ENCODE results near the gene EPS8L3. TPM values are rescaled to one million over a fixed set of nuclear protein-coding genes. Genes with fewer than 3 reads are reported as not detected.
"Not testable (repeated sequence)": the region's sequence is repeated elsewhere in the genome, so short reads cannot be mapped to it uniquely, and the experiment has no call there.

The EPS8L3 gene
- total RNA-seq, 2 donors from 2014 or later, result 0.19 TPM; not detected in 1

DNA sequence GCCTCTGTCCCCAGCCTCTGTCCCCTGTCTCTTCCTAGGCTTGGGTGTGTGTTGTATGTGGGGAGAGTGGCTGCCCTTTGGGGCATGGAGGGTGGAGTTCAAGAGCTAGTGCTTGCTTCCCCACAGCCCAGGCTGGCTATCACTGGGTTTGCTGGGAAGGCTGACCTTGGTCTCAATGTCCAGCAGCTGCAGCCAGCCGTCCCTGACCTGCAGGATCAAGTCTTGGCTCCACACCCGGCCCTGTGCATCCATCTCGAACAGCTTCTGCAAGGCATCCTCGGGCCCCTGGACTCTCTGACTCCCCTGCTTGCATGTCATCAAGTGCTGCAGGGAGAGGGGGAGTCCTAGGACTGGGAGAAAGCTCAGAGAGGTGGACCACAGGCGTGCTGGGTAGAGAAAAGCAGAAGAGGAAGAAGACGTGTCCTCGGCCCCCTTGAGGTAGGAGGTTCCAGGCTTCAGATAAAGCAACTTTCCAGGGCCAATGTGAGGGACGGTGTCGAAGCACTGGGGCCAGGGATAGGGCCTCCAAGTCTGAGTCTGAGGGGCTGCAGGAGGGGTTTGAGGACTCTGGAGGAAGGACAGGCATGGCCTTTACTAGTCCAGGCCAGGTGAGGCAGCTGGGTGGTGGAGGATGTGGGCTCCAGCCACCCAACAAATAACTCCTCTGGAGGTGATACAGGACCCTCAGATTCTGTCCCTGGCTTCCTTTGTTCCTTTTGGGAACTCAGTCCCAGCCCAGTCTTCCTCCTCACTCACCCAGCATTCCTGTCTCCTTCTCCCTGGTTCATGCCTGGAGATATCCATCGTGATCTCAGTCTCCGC is 4.0 kb downstream of the EPS8L3 start:
- no peaks in the 10 kb centered on the region for H3K27me3 ChIP-seq
- DNase-seq (ENCODE audit: low spot score), result peak; percentile 49
- no peaks in the 10 kb centered on the region for H3K36me3 ChIP-seq
- no peak overlapping the region for H3K4me3 ChIP-seq
- no peaks in the 10 kb centered on the region for H3K9me3 ChIP-seq
- H3K27ac ChIP-seq, result no peak overlapping the region
- H3K4me1 ChIP-seq, result no peaks in the 10 kb centered on the region
- TF ChIP-seq, protein P1, sequence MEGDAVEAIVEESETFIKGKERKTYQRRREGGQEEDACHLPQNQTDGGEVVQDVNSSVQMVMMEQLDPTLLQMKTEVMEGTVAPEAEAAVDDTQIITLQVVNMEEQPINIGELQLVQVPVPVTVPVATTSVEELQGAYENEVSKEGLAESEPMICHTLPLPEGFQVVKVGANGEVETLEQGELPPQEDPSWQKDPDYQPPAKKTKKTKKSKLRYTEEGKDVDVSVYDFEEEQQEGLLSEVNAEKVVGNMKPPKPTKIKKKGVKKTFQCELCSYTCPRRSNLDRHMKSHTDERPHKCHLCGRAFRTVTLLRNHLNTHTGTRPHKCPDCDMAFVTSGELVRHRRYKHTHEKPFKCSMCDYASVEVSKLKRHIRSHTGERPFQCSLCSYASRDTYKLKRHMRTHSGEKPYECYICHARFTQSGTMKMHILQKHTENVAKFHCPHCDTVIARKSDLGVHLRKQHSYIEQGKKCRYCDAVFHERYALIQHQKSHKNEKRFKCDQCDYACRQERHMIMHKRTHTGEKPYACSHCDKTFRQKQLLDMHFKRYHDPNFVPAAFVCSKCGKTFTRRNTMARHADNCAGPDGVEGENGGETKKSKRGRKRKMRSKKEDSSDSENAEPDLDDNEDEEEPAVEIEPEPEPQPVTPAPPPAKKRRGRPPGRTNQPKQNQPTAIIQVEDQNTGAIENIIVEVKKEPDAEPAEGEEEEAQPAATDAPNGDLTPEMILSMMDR (IDR thresholded peaks at IDR 0.05), result no peak

DNA sequence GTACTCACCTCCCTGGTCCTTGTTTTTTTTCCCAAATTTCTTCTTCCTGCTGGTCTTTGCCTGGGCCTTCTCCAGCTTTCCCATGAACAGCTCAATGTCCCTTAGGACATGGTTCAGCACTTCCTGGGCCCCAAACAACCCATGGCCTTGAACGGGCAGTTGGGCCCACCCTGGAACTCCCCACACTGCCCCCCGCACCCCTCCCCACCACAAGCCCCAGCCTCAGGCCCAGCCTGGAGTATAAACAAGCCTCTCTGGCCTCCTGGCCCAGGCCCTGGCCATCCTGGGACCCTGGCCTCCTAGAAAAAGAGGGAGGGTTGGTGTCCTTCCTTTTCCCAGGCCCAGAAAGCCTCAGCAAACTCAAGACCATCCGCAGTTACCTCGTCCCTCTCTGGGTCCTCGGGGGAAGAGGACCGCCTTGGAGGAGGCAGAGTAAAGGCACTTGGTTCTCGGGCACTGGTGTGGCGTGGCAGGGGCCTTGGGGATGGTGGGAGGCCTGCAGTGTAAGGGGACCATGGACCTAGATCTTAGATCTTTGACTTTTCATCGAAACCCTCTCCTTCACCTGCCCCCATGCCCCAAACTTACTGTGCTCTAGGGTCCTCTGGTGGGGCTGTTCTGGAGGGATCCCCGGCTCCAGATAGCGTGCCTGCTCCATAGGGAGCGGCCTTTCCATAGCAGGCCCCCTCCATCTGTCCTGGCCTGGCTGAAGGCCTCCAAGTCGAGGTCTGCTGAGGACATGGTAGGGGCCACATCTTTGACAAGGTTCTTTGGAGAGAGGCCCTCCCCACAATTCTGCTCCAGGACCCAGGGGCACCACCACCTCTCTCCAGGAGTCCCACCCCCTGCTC is 5.6 kb downstream of the EPS8L3 start:
- H3K27me3 ChIP-seq, result no peaks in the 10 kb centered on the region
- DNase-seq (ENCODE audit: low spot score), result peak; percentile 36
- no peaks in the 10 kb centered on the region for H3K36me3 ChIP-seq
- H3K9me3 ChIP-seq, result no peaks in the 10 kb centered on the region
- TF ChIP-seq, protein P1 (IDR thresholded peaks at IDR 0.05), result no peak
- no peaks in the 10 kb centered on the region for H3K4me1 ChIP-seq
- H3K27ac ChIP-seq, result no peak overlapping the region
- no peak overlapping the region for H3K4me3 ChIP-seq

- DNase-seq (ENCODE audit: low spot score), result no peak
- TF ChIP-seq, protein P1 (IDR thresholded peaks at IDR 0.05), result no peak
- Histone ChIP-seq H3K27me3 (no peaks in the 10 kb centered on the region), H3K4me1 (no peaks in the 10 kb centered on the region), H3K27ac (no peak overlapping the region), H3K9me3 (no peaks in the 10 kb centered on the region), H3K36me3 (no peaks in the 10 kb centered on the region), H3K4me3 (no peak overlapping the region)
Measured at GRCh38 chr1:109756848-109757521, 6.7 kb downstream of the EPS8L3 start.

DNA sequence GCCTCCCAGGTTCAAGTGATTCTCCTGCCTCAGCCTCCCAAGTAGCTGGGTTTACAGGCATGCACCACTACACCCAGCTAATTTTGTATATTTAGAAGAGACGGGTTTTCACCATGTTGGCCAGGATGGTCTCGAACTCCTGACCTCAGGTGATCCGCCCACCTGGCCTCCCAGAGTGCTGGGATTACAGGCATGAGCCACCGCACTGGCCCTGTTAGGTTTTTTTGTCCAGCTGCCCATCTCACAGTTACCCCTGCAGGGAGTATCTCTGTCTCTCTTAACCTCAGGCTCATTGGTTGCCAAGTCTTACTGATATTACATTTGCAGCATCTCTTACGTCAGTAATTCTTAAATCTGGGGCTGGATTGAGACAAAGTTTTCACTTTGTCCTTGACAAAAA is 7.4 kb downstream of the EPS8L3 start:
- not testable (repeated sequence) for DNase-seq (ENCODE audit: low spot score); H3K27me3 ChIP-seq; H3K36me3 ChIP-seq; H3K4me1 ChIP-seq; H3K4me3 ChIP-seq; H3K27ac ChIP-seq; H3K9me3 ChIP-seq

DNA sequence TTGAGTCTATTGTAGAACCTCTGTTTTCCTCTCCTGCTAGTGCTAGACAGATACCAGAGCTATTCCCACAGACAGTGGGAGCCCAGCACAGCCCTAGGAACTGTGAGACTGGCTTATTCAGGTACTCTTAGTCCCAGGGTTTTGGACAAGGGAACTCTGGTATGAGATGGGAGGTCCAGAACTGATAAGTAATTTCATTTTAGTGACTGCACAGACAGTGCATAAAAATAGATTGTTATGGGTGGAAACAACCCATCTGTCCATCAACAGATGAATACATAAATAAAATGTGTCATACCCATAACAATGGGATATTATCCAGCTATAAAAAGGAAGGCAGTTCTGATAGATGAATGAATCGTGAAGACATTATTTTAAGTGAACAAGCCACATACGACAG is 9.0 kb downstream of the EPS8L3 start:
- TF ChIP-seq, protein P1 (IDR thresholded peaks at IDR 0.05), result no peak
- Histone ChIP-seq H3K9me3 (no peaks in the 10 kb centered on the region), H3K27me3 (no peaks in the 10 kb centered on the region), H3K4me3 (no peak overlapping the region), H3K27ac (no peak overlapping the region), H3K4me1 (no peaks in the 10 kb centered on the region), H3K36me3 (no peaks in the 10 kb centered on the region)
- DNase-seq (ENCODE audit: low spot score), result no peak

Measured in right atrium auricular region (tissue), 2 donors.